ENCODE results near the gene P2RX1.

GRCh38 chr17:3965118-3965800 lies 49.0 kb upstream of the P2RX1 start:
- TF ChIP-seq CTCF (IDR thresholded peaks at IDR 0.05; ENCODE audit: low read depth, low read length, missing input control) = no peak
- TF ChIP-seq TAF1 (conservative IDR thresholded peaks at IDR 0.05) = no peak
- TF ChIP-seq MAX (IDR thresholded peaks at IDR 0.05) = no peak
- no peak for TF ChIP-seq EGR1 (IDR thresholded peaks at IDR 0.05; ENCODE audit: low read depth in 2 of 2)
- no peak for TF ChIP-seq REST (IDR thresholded peaks at IDR 0.05)
- TF ChIP-seq NR2F2 (IDR thresholded peaks at IDR 0.05) = no peak
- no peak for TF ChIP-seq HNF4G (IDR thresholded peaks at IDR 0.05)
- TF ChIP-seq ZBTB33 (IDR thresholded peaks at IDR 0.05) = no peak
- TF ChIP-seq, protein P1, sequence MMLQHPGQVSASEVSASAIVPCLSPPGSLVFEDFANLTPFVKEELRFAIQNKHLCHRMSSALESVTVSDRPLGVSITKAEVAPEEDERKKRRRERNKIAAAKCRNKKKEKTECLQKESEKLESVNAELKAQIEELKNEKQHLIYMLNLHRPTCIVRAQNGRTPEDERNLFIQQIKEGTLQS (IDR thresholded peaks at IDR 0.05) = no peak
- no peak for TF ChIP-seq JUND (IDR thresholded peaks at IDR 0.05)
- TF ChIP-seq RAD21 (IDR thresholded peaks at IDR 0.05) = no peak
- no peak for TF ChIP-seq FOXA1 (IDR thresholded peaks at IDR 0.05)
